NT2/D1 (cell line): ENCODE results near the gene SV2B.

Experiments
- YY1 ChIP-seq: IDR thresholded peaks from 2 replicates; pipeline ENCODE4 v1.6.1; 2011; ENCODE audit not compliant: insufficient read length, insufficient read depth
- ZNF274 ChIP-seq: IDR thresholded peaks from 2 replicates; pipeline ENCODE4 v1.6.1; 2011; ENCODE audit warnings: mild to moderate bottlenecking, low read depth, low read length

GRCh38 chr15:91126080-91126479 is 26.0 kb downstream of the SV2B start:
- no peak for TF ChIP-seq YY1
- TF ChIP-seq ZNF274 = no peak
